SK-N-DZ (cell line): ENCODE measurements around the gene SOWAHA.
"Not testable (repeated sequence)": the region's sequence is repeated elsewhere in the genome, so short reads cannot be mapped to it uniquely, and the experiment has no call there.

ENCODE experiments used
- DNase-seq: peaks from one replicate; pipeline ENCODE4 v3.0.0-alpha.2; 2015; ENCODE audit warnings: low spot score
- small RNA-seq, 2 experiments: library from RNA; depleted of rRNA; stranded (forward); fragments of <200 nt; gene quantifications; one replicate each; pipeline ENCODE3, GENCODE V24; 2014

SOWAHA gene

GRCh38 chr5:132853323-132853722 lies 40.2 kb downstream of the SOWAHA start:
- DNase-seq: no peak

GRCh38 chr5:132853790-132854189 lies 40.7 kb downstream of the SOWAHA start:
- no peak for DNase-seq

DNA sequence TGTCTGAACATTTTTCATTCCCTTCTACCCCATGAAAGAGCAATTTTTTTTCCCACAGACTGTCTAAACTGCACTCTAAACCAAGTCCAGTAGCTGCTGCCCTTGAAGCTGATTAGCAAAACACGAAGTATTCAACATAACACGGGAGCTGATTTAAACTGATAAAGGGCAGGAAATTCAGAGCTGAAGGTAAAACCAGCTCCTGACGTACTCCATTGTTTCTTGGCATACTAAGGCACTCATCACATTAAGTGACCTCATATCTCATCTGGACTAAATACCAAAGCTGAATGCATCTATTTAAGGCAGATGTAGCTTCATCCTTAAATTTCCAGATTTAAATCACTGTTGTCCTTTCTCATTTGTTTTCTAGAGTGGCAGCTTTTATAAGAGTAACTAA lies 41.2 kb downstream of the SOWAHA start:
- DNase-seq: no peak

DNA sequence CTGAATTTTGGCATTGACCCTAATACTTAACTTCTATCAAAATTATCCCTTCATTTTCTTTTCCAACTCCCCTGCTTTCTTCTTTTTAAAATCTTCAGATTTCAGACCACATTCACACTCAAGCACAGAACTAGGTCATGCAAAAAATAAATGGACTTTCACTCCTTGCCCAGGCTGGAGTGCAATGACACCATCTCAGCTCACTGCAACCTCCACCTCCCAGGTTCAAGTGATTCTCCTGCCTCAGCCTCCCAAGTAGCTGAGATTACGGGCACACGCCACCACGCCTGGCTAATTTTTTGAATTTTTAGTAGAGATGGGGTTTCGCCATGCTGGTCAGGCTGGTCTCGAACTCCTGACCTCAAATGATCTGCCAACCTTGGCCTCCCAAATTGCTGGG lies 41.9 kb downstream of the SOWAHA start:
- DNase-seq: not testable (repeated sequence)

GRCh38 chr5:132856011-132856410 lies 42.9 kb downstream of the SOWAHA start:
- DNase-seq: no peak

- DNase-seq: no peak
Observed at GRCh38 chr5:132859889-132860437, 46.9 kb downstream of the SOWAHA start.

DNA sequence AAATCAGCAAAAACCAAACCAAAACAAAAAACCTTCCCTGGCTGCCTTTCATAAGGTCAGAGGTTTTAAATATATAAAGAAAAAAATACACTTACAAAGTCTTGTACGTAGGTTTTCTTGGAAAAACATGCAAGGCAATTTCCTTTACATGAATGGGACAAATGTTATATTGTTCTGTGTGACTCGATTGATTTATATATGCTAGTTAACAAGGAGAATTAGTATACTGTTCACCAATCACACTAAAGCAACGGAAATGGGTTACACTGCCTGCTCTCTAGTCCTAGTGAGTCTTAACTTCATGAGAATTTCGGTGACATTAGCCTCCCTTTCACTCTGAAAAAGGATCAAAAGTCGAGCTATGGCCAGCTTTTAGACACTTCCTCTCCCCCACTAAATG lies 47.6 kb downstream of the SOWAHA start:
- no peak for DNase-seq

- peak; percentile 11 for DNase-seq
Observed at GRCh38 chr5:132865668-132866341, 52.7 kb downstream of the SOWAHA start.

Small RNA genes lying within 50 kb of the gene (small RNA-seq; reads per million reads assigned to genes)
- 0 to 0.04 reads per million in 2 experiments for gene RNA5SP192
